HG02763 (cell line): ENCODE measurements around the gene C6orf89.
"Not testable (repeated sequence)": the region's sequence is repeated elsewhere in the genome, so short reads cannot be mapped to it uniquely, and the experiment has no call there.

Source experiments
- ATAC-seq: cut with Tn5 transposase; IDR thresholded peaks from one replicate; pipeline ENCODE4 v1.9.1; 2021; ENCODE audit warnings: mild to moderate bottlenecking, moderate library complexity; ENCODE audit not compliant: unreplicated experiment

The C6orf89 gene

DNA sequence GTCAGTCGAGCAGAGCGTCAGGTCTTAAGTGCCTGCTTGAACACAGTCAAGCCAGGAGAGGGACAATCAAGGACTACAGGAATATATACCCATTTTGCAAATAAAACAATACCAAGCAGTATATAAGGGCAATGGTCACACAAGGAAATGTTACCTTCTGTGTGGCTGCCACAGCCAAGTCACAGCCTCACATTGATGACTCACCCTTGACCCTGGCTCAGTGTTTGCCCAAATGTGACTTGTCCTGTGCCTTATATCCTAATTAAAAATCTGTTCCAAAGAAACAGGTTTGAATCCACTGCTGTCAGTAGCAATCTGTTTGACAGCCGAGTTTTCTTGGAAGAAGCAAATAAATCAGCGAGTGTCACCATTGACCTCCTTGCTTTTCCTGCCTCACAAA is 34.3 kb downstream of the C6orf89 start:
- ATAC-seq, result no peak

DNA sequence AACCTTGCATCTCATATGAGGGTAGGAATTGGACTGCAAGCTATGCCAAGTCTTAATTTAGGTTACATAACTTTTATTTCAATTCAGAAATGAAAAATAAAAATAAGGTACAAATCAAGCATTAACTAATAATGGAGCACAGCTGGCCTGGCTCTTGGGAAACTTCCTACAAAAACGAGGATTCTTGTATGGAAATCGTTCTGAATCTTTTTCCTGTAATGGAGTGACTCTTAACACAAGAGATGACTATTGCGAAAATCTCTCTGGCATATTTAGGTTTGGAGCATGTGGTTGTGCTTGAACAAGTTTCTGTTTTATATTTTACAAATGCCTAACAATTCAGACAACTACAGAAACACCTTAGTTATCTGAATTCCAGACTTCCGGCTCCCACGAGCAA is 34.8 kb downstream of the C6orf89 start:
- no peak for ATAC-seq

DNA sequence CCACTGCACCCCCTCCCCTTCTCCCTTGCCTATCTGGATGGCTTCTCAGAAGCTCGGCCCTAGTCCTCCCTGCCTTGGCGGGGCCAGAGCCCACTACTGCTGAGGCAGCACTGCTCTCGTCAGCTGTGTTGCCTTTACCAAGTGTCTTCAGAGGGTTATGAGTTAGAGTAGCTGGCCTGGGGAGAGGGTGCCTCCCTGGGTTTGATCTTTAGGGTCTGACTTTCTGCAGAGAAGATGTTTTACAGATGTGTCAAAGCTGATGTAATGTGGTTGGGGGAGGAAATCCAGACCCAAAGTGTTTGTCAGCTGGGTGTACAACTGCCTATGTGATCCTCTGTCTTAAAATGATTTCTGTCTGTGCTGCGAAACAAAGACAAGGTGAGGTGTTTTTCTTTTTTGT is 38.4 kb downstream of the C6orf89 start:
- no peak for ATAC-seq

DNA sequence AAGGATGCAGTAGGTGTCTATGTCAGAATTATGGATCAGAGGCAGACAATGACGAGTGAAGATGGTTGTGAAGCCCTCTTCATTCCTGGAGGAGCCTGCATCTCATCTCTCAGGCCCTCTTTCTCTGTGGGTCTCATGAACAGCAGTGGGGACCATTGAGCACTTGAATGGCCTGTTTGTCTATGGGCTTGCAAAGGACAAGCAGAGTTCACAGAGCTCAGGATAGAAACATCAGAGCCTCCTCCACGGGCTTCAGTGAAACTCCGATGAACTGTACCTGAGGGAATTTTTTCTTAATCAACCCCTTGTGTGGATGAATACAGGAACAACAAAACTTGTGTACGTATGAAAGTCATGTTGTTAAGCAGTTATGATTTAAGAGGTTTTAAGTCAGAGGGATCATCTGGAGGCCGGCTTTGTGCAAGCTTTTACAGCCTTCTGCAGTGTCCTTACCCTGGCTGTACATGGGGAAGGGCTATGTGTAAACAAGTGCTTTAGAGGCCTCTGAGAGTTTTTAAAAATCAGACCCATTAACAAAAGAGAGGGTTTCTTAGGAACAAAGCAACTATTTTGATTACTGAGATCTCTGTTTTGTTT is 39.1 kb downstream of the C6orf89 start:
- ATAC-seq, result no peak

DNA sequence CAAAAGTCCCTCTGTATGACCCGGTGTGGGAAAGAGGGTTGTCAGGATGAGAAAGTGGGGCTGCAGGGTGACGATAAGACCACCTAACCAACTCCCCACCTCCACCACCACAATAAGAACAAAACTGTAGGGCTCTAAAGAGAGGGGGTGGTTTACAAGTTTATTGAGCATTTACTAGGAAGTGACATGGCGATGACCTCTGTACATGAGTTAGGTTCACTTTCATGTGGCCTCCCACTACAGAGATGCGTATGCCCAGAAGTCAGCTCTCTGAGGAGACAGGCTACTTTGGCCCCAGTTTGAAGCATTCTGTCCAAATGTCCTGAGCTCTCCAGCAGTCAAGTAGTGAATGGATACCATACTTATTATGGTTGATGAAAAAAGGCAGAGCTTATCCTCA is 40.1 kb downstream of the C6orf89 start:
- no peak for ATAC-seq

DNA sequence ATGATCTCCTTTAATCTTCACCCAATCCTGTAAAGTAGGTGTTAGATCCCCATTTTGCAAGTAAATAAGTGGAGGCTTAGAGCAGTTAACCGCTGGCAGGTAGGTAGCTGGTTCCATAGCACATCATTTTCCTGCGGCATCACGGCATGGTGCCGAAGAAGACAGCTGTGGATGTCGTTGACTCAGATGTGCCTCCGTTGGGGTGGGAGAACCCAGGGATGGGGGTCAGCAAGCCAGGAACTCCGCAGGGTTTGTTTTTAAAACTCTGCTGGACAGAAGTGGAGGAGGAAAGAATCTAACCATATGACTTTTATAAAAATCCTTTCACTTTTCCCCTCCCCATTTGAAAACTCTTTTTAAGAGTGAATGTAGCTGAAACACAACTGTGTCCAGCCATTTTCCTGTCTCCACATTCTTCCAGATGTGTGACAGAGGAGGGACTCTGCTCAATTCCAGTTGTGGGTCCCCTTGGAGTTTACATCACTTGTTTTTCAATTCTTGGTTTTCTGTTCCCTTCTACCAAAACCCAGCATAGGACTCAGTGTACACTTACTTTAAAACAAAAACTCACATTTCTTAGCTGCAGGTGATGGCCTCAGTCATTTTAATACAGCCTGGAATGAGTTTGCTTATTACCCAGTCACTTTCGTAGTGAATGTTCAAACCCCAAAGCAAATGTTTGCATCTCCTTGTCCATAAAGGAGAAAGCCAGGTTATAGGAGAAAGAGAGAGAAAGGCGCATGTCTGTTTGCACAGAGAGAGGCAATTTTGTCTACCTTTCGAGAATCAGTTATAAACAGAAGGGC is 41.2 kb downstream of the C6orf89 start:
- ATAC-seq, result no peak

DNA sequence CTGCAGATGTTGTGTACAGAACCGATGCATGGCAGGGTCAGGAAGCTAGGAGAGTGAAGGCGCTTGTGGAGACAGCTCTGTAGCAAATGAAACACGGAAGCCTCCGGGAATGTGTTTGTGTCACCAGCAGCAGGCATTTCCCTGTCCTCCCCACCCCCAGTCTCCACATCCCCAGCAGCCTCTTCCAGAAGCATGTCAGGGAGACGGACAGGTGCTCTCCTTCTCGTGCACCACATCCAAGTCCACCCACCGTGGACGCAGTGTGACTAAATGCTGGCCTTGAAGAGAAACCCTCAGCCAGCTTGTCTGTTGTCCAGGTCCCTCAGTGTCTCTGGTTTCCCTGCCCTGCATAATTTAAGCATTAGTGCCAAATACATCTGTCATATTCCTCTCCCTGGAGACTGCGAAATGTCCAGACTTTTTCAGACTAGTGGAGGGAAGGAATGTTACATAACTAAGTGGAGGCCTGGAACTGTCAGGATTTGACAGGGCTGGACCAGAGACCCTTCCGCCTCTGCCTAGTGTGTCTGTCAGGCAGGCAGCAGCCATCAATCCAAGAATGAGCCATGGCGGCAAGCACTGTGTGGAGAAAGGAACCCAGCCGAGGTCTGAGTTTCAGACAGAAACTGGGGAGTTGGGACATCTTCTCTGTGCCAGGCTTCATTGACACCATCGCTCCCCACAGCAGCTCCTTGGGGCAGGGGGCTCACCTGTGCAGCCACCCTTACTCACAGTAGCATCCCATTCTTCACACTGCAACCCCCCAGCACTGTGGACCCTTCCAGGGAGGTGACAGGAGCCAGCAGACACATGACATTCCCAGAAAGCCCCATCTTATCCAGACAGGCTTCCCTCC is 42.2 kb downstream of the C6orf89 start:
- no peak for ATAC-seq

DNA sequence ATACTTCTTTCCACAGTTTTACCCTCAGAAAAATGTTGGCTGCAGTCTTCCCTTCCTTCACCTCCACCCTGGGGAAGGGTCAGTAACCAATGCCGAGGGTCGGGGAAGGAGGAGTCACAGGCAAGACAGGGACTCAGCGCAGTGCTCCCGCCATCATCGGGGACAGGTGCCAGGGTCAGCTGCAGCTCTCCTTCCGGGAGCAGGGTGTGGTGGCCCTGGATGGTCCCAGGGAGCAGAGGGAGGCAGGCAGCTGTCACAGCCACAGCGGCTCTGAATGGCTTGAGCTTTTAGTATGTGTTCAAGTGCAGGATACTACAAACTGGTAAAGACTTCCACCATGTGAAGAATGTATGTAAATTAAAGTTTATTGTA is 42.8 kb downstream of the C6orf89 start:
- no peak for ATAC-seq

DNA sequence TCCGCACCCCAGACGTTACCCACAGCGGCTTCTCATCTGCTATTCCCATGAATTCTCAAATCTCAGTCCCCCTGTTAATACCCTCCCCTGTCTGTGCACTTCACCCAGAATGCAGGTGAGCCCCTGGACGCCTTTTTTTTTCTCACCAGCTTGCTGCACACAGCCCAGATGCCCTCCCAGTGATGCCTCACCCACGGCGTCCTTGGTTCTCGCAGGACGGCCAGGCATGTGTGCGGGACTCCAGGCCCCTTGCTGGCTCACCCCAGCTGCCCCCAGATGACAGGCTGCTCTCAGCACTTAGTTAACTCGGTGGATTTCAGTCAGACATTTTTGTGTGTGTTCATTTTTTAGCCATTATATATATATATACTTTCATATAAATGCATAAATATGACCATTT is 43.4 kb downstream of the C6orf89 start:
- no peak for ATAC-seq

DNA sequence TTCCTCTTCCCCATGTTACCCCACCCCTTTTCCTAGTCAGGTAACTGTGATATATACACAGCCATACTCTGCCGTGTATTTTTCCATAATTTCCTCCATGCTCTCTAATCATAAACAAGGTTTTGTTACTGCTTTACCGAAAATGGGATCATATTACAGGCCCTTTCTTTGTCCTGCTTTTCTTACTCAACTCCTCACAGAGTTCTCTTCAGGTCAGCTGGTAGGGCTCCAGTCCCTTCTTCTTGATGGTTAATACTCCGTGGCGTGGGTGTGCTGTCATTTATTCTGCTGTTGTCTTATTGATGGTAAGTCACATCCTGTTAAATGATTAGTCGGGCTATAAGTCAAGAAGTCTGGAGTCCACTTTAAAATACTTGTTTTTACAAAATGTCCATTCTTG is 43.9 kb downstream of the C6orf89 start:
- no peak for ATAC-seq

DNA sequence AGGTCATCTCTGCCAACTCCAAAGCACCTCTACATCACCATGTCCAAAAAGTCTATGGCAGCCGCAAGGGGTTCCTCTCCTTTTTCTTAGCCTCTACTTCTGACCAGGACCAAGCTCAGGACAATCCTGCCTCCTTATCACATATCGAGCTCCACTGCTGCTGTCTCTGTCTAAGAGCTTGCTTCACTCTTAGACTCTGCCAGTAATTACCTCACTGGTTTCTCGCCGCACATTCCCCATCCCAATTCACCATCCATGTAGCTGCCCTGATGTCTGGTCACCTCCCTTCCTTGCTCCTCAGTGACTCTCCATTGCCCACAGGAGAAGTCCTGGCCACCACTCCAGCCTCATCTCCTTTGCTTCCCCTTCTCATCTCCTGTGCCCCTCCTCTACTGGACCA is 44.7 kb downstream of the C6orf89 start:
- no peak for ATAC-seq

DNA sequence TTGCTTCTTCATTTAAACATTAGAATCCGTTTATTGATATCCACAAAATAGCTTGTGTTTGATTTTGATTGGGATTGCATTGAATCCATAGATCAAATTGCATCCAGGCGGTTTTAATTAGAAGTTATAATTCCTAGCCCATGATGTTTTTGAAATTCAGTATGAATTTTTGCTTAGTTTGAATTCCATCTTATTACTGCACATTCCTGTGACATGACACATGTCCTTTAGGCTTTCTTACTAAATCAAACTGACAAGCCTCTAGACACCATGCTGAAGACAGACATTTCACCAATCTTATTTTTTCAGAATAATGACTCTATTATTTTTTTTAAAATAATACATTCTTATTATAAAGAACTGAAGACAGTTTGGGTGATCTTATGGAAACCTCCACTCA is 47.4 kb downstream of the C6orf89 start:
- no peak for ATAC-seq

DNA sequence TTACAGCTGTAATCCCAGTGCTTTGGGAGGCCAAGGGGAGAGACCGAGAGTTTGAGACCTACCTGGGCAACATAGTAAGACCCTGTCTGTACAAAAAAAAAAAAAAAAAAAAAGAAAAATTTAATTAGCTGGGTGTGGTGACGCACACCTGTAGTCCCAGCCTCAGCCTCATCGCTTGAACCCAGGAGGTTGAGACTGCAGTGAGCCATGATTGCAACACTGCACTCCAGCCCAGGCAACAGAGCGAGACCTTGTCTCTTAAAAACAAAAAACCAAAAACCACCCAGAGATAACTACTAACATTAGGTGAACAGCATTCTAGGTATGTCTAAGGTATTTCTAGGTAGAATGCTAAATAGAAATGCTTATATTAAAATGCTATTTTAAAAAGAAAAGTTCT is 47.8 kb downstream of the C6orf89 start:
- no peak for ATAC-seq

DNA sequence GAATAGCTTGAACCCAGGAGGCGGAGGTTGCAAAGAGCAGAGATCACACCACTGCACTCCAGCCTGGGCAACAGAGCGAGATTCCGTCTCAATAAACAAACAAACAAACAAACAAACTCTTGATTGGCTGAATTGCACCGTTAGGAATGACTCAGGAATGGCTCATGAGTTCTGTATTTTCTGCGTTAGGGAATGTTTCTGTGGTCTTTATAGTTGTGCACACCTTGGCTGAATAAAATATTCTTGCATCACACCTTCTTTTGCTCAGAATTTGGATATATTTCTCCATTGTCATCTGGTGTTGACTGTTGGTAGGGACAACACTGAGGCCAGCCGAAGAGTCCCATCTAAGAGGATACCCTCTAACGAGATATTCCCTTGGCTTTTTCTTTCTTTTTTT is 49.1 kb downstream of the C6orf89 start:
- no peak for ATAC-seq

DNA sequence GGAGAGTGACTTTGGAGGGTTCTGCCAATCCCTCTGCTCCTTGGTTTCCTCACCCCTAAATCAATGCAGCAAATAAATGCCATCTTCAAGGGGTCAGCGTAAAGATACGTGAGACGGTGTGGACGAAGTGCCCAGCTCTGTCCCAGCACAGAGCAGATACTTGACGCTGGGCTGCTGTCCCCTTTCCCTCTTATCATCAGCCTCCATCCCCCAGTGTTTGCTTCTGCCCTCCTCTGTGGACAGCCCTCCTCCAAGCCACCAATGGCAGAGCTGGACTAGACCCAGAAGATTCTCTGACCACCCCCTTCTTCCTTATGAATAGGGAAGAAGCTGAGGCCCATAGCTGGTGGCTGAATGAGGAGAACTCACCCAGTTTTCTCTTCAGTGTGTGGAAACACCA is 51.1 kb downstream of the C6orf89 start:
- no peak for ATAC-seq

DNA sequence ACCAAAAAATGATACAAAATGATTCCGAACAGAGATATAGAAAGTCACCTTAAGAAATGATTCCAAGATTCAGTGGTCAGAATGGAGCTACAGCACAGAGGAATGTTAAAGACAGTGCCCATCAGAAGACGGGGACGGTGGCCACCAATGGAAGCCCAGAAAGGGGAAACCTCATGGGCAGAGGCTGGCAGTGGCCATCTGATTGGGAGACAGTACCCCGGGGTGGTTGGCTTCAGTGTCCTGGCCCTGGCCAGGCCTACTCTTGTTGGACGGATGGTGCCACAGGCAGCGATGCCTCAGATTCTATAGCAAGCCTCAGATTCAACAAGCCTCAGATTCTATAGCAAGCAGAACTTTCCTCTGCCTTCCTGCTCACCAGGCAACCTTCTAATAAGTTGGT is 52.1 kb downstream of the C6orf89 start:
- ATAC-seq, result no peak

DNA sequence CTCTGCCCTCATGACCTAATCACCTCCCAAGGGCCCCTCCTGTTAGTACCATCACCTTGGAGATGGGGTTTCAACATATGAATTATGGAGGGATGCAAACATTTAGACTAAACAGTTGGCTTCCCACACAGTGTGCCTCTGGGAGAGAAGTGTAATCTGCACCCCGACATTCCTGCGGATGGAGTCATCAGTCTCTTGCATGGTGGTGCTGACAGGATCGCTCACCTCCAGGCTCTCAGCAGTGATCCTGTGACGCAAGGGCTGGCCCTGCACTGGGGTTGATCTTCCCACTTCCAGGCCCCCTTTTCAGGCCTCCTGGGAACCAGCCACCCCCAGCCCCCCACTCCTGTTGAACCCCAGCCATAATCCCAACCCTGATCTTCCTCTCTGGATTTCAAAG is 52.8 kb downstream of the C6orf89 start:
- no peak for ATAC-seq

DNA sequence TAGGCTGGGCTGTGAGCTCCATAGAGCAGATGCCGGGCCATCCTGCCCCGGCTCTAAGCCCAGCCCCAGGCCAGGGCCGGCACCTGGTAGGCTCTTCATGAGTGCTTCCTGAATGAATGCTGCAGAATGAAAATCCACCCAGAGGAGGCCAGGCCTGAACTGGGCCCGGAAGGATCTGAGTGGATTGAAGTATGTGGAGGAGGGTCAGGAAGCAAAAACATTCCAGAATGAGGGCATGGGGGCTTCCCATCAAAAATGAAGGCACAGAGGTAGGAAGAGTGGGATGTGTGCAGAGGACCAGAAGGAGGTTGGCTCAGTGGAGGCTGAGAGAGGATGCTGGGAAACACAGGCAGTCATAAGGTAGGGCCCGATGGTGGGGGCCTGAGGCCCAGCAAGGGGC is 53.3 kb downstream of the C6orf89 start:
- not testable (repeated sequence) for ATAC-seq

DNA sequence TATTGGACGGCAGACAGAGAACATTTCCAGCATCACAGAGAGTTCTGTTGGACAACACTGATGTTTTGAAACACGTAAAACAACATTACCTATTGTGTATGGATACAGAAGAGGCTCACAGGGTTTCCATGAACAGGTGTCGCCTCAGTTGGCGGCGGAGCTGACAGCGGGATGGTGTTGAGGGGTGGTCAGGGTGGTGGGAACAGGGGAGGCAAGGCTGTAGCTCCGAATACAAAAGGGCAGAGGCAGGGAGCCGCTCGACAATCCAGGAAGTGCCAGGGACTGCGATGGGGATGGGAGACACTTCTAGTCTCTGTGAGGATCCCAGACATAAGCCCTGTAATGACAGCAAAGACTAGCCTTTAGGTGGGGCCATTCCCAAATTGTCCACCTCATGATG is 54.3 kb downstream of the C6orf89 start:
- no peak for ATAC-seq

DNA sequence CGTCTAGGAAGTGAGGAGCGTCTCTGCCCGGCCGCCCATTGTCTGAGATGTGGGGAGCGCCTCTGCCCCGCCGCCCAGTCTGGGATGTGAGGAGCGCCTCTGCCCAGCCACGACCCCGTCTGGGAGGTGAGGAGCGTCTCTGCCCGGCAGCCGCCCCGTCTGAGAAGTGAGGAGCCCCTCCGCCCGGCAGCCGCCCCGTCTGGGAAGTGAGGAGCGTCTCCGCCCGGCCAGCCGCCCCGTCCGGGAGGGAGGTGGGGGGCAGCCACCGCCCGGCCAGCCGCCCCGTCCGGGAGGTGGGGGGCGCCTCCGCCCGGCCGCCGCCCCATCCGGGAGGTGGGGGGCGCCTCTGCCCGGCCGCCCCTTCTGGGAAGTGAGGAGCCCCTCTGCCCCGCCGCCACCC is 55.8 kb downstream of the C6orf89 start:
- ATAC-seq, result not testable (repeated sequence)

DNA sequence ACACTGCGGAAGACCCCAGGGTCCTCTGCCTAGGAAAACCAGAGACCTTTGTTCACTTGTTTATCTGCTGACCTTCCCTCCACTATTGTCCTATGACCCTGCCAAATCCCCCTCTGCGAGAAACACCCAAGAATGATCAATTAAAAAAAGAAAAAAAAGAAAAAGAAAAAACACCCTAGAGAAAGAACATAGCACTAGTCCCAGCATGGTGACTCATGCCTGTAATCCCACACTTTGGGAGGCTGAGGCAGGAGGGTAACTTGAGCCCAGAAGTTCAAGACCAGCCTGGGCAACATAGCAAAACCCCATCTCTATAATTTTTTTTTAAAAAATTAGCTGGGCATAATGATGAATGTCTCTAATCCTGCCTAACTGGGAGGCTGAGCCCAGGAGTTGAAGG is 56.6 kb downstream of the C6orf89 start:
- not testable (repeated sequence) for ATAC-seq

DNA sequence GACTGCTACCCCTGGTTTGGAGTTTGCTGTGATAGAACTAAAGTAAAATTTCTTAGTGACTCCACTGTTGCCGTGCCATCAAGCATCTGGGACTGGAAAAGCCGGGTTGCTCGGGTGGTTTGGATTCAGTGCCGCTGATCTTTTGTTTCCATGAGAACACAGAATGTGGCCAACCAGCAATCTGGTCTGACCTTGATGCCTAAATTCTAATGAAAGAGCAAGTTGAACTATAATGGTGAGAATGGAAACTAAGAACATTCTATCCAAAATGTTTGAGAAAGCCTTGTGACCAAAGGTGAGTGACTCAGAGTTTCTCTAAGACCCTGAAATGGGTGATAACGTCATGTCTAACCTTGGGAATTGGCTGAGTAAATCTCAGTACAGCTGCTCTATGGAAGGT is 58.9 kb downstream of the C6orf89 start:
- ATAC-seq, result no peak
